ENCODE measurements around the gene TMEM119. TPM values are rescaled to one million over a fixed set of nuclear protein-coding genes. Genes with fewer than 3 reads are reported as not detected.

The TMEM119 gene
- total and polyA plus RNA-seq, 2 experiments from 2014 or later: 55.5 to 93.2 TPM

- DNase-seq: no peak
- Histone ChIP-seq H3K9me2 (ENCODE audit: insufficient read depth) (no peaks in the 10 kb centered on the region), H3F3A (ENCODE audit: insufficient read depth) (peaks cover 83% of the 10 kb centered on the region), H3K36me3 (ENCODE audit: low read depth) (peaks cover 38% of the 10 kb centered on the region), H3K9me3 (ENCODE audit: low read depth) (no peaks in the 10 kb centered on the region), H3K4me2 (ENCODE audit: unreplicated experiment) (no peak overlapping the region), H2AFZ (no peak overlapping the region), H3K27me3 (replicated peaks; ENCODE audit: insufficient read depth) (no peaks in the 10 kb centered on the region), H3K79me2 (ENCODE audit: insufficient read depth) (peaks cover 37% of the 10 kb centered on the region), H3K4me1 (ENCODE audit: insufficient read depth) (peaks cover 57% of the 10 kb centered on the region), H3K9ac (no peak overlapping the region), H3K27ac (peak overlapping the region; percentile 21), H3K4me3 (no peak overlapping the region), H4K20me1 (ENCODE audit: insufficient read depth) (no peaks in the 10 kb centered on the region)
- no peak for TF ChIP-seq EZH2phosphoT487 (IDR thresholded peaks at IDR 0.05; ENCODE audit: insufficient read depth, low read depth)
- TF ChIP-seq EZH2 (IDR thresholded peaks at IDR 0.05; ENCODE audit: insufficient read depth, poor library complexity, severe bottlenecking): no peak
- in situ Hi-C loops (cut with MboI): no loop called here
- WGBS, 2 experiments (ENCODE audit: low coverage in 1 of 2, low lambda C conversion rate in 2 of 2, missing lambda C conversion rate in 2 of 2): 62 to 69% methylated on average over 9 of the region's 9 CpGs
These were observed 43.8 kb upstream of the TMEM119 start for GRCh38 chr12:108641446-108642268.

GRCh38 chr12:108640802-108641445 is 43.0 kb upstream of the TMEM119 start:
- no peaks in the 10 kb centered on the region for H3K9me3 ChIP-seq (ENCODE audit: low read depth)
- H3K9ac ChIP-seq: no peak overlapping the region
- no peaks in the 10 kb centered on the region for H3K9me2 ChIP-seq (ENCODE audit: insufficient read depth)
- H3K79me2 ChIP-seq (ENCODE audit: insufficient read depth): peaks cover 29% of the 10 kb centered on the region
- in situ Hi-C loops (cut with MboI): no loop called here
- H3K4me2 ChIP-seq (ENCODE audit: unreplicated experiment): no peak overlapping the region
- H2AFZ ChIP-seq: no peak overlapping the region
- H3K27ac ChIP-seq: peak overlapping the region; percentile 21
- 65 to 73% methylated on average over 10 of the region's 10 CpGs for WGBS, 2 experiments (ENCODE audit: low coverage in 1 of 2, low lambda C conversion rate in 2 of 2, missing lambda C conversion rate in 2 of 2)
- DNase-seq: peak; percentile 52
- peaks cover 52% of the 10 kb centered on the region for H3K4me1 ChIP-seq (ENCODE audit: insufficient read depth)
- TF ChIP-seq EZH2 (IDR thresholded peaks at IDR 0.05; ENCODE audit: insufficient read depth, poor library complexity, severe bottlenecking): no peak
- TF ChIP-seq EZH2phosphoT487 (IDR thresholded peaks at IDR 0.05; ENCODE audit: insufficient read depth, low read depth): no peak
- peaks cover 84% of the 10 kb centered on the region for H3F3A ChIP-seq (ENCODE audit: insufficient read depth)
- H3K27me3 ChIP-seq (replicated peaks; ENCODE audit: insufficient read depth): no peaks in the 10 kb centered on the region
- peaks cover 32% of the 10 kb centered on the region for H3K36me3 ChIP-seq (ENCODE audit: low read depth)
- H3K4me3 ChIP-seq: no peak overlapping the region
- no peaks in the 10 kb centered on the region for H4K20me1 ChIP-seq (ENCODE audit: insufficient read depth)

GRCh38 chr12:108638997-108639822 is 41.3 kb upstream of the TMEM119 start:
- peaks cover 72% of the 10 kb centered on the region for H3F3A ChIP-seq (ENCODE audit: insufficient read depth)
- no peak for TF ChIP-seq EZH2 (IDR thresholded peaks at IDR 0.05; ENCODE audit: insufficient read depth, poor library complexity, severe bottlenecking)
- TF ChIP-seq EZH2phosphoT487 (IDR thresholded peaks at IDR 0.05; ENCODE audit: insufficient read depth, low read depth): no peak
- no peak overlapping the region for H3K4me2 ChIP-seq (ENCODE audit: unreplicated experiment)
- H3K4me3 ChIP-seq: no peak overlapping the region
- 63% methylated on average over 11 of the region's 11 CpGs for WGBS, 2 experiments (ENCODE audit: low coverage in 1 of 2, low lambda C conversion rate in 2 of 2, missing lambda C conversion rate in 2 of 2)
- peaks cover 12% of the 10 kb centered on the region for H3K79me2 ChIP-seq (ENCODE audit: insufficient read depth)
- no peaks in the 10 kb centered on the region for H3K9me2 ChIP-seq (ENCODE audit: insufficient read depth)
- DNase-seq: no peak
- no peaks in the 10 kb centered on the region for H4K20me1 ChIP-seq (ENCODE audit: insufficient read depth)
- peaks cover 18% of the 10 kb centered on the region for H3K36me3 ChIP-seq (ENCODE audit: low read depth)
- H3K4me1 ChIP-seq (ENCODE audit: insufficient read depth): peaks cover 44% of the 10 kb centered on the region
- H3K9ac ChIP-seq: no peak overlapping the region
- no peak overlapping the region for H2AFZ ChIP-seq
- H3K27ac ChIP-seq: no peak overlapping the region
- no peaks in the 10 kb centered on the region for H3K27me3 ChIP-seq (replicated peaks; ENCODE audit: insufficient read depth)
- H3K9me3 ChIP-seq (ENCODE audit: low read depth): no peaks in the 10 kb centered on the region
- in situ Hi-C loops (cut with MboI): no loop called here

GRCh38 chr12:108638141-108638827 is 40.4 kb upstream of the TMEM119 start:
- DNase-seq: no peak
- Histone ChIP-seq H3F3A (ENCODE audit: insufficient read depth) (peaks cover 76% of the 10 kb centered on the region), H3K27me3 (replicated peaks; ENCODE audit: insufficient read depth) (no peaks in the 10 kb centered on the region), H3K27ac (no peak overlapping the region), H3K9me3 (ENCODE audit: low read depth) (no peaks in the 10 kb centered on the region), H3K4me2 (ENCODE audit: unreplicated experiment) (no peak overlapping the region), H3K36me3 (ENCODE audit: low read depth) (peaks cover 8% of the 10 kb centered on the region), H3K79me2 (ENCODE audit: insufficient read depth) (peaks cover 3% of the 10 kb centered on the region; the same call in 1 of the 2 replicates), H3K9ac (no peak overlapping the region), H2AFZ (no peak overlapping the region), H3K4me3 (no peak overlapping the region), H4K20me1 (ENCODE audit: insufficient read depth) (no peaks in the 10 kb centered on the region), H3K4me1 (ENCODE audit: insufficient read depth) (peaks cover 35% of the 10 kb centered on the region), H3K9me2 (ENCODE audit: insufficient read depth) (no peaks in the 10 kb centered on the region)
- TF ChIP-seq EZH2phosphoT487 (IDR thresholded peaks at IDR 0.05; ENCODE audit: insufficient read depth, low read depth) (no peak), EZH2 (IDR thresholded peaks at IDR 0.05; ENCODE audit: insufficient read depth, poor library complexity, severe bottlenecking) (no peak)
- in situ Hi-C loops (cut with MboI): no loop called here
- 36 to 42% methylated on average over 18 of the region's 18 CpGs for WGBS, 2 experiments (ENCODE audit: low coverage in 1 of 2, low lambda C conversion rate in 2 of 2, missing lambda C conversion rate in 2 of 2)

Measured in GM23248 (cell line).